ENCODE measurements around the gene TRIM66. TPM values are rescaled to one million over a fixed set of nuclear protein-coding genes. Genes with fewer than 3 reads are reported as not detected.

The TRIM66 gene
- polyA plus RNA-seq, 2 of the 4 experiments (the other 2 are of a cell fraction), result 2.5 to 9.8 TPM

DNA sequence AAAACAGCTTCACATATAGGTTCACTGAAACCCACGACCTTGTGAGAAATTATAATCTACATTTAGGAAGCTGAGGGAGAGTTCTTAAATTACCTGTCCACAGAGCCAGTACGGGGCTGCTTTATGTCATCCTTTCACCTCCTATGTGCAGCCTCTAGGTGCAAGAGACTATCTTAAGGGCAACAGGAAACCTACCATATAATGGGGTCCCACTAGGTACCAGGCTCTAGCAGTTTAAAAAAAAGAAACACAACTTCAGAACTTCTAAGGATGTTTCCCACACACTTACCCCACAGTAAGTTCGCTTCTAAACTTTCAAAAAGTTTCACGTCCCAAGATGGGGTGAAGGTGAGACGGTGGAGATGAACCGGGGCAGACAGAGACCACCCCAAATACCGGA, 89.0 kb downstream of the TRIM66 start:
- ATAC-seq (peak; percentile 19 to 49; a peak in 3 of 6 replicates), DNase-seq (ENCODE audit: low read depth in 1 of 2, low spot score in 1 of 2) (no peak)
- CTCF ChIA-PET, result interaction anchor here (0.9 to 1.2 kb wide), 2 partner anchors 9 to 10 kb away, joined by 4 read pairs; no protein-coding TSS in a partner anchor

DNA sequence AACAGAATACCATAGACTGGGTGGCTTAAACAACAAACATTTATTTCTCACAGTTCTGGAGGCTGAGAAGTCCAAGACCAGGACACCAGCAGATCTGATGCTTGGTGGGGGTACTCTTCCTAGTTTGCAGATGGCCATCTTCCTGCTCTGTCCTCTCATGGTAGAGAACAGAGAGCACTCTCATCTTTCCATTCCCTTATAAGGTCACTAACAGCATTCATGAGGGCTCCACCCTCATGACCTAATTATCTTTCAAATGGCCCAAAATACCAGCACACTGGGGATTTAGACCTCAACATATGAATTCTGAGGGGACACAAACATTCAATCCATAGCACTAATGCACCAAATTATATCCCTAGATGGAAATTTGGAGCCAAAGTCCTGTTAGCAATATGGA, 94.5 kb downstream of the TRIM66 start:
- Histone ChIP-seq H3K4me2 (no peak overlapping the region), H3K4me1 (0 out of 3 replicates have a peak, but pooled peaks cover 10% of the 10 kb centered on the region), H3K9me3 (no peaks in the 10 kb centered on the region), H3K4me3 (no peak overlapping the region), H3K27ac (no peak overlapping the region)
- no peak for DNase-seq (ENCODE audit: low read depth in 1 of 2, low spot score in 1 of 2)
- no peak for FAIRE-seq
- no peak for ATAC-seq
- no peak for TF ChIP-seq CBX8 (IDR thresholded peaks at IDR 0.05)
- no peak for TF ChIP-seq EHMT2 (IDR thresholded peaks at IDR 0.05; ENCODE audit: low read depth)
- no peak for TF ChIP-seq NPAS2 (CRISPR knock-in tag; IDR thresholded peaks at IDR 0.05; ENCODE audit: borderline replicate concordance)
- TF ChIP-seq JUN (IDR thresholded peaks at IDR 0.05), result no peak
- TF ChIP-seq HEYL (CRISPR knock-in tag; IDR thresholded peaks at IDR 0.05), result no peak
- TF ChIP-seq EHF (CRISPR knock-in tag; IDR thresholded peaks at IDR 0.05), result no peak
- no peak for TF ChIP-seq EP300 (IDR thresholded peaks at IDR 0.05)
- TF ChIP-seq TP53 (CRISPR knock-in tag; IDR thresholded peaks at IDR 0.05), result no peak
- no peak for TF ChIP-seq NFE2L2 (conservative IDR thresholded peaks at IDR 0.05; ENCODE audit: low read length)
- no peak for TF ChIP-seq KDM5A (IDR thresholded peaks at IDR 0.05)
- TF ChIP-seq POLR2A (IDR thresholded peaks at IDR 0.05; ENCODE audit: low read length), result no peak
- ChIA-PET CTCF (no interaction called here), POLR2A (no interaction called here)

More for the DNA sequence above, 89.0 kb downstream of the TRIM66 start:
- TF ChIP-seq FOXS1 (CRISPR knock-in tag; IDR thresholded peaks at IDR 0.05) (no peak), RARB (CRISPR knock-in tag; IDR thresholded peaks at IDR 0.05) (no peak)
- TF ChIP-seq, protein P1, sequence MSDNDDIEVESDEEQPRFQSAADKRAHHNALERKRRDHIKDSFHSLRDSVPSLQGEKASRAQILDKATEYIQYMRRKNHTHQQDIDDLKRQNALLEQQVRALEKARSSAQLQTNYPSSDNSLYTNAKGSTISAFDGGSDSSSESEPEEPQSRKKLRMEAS (IDR thresholded peaks at IDR 0.05), result no peak
- TF ChIP-seq, protein P2, sequence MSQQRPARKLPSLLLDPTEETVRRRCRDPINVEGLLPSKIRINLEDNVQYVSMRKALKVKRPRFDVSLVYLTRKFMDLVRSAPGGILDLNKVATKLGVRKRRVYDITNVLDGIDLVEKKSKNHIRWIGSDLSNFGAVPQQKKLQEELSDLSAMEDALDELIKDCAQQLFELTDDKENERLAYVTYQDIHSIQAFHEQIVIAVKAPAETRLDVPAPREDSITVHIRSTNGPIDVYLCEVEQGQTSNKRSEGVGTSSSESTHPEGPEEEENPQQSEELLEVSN (IDR thresholded peaks at IDR 0.05; ENCODE audit: borderline replicate concordance, low read depth), result no peak
- H3K27ac ChIP-seq, result peak overlapping the region; percentile 70 to 89; a peak in 5 of 6 replicates
- POLR2A ChIA-PET, result interaction anchor here (1.0 to 1.3 kb wide), 3 partner anchors 10 to 89 kb away, joined by 3 to 10 read pairs (median 6); partner anchors contain the start of genes RPL27A and TRIM66
- 49% methylated on average over 7 of the region's 7 CpGs for WGBS (ENCODE audit: missing lambda C conversion rate)
- H3K9me3 ChIP-seq, result no peaks in the 10 kb centered on the region
- no peak for FAIRE-seq
- peak overlapping the region; percentile 83 for H3K4me2 ChIP-seq
- H3K4me3 ChIP-seq, result peak overlapping the region; percentile 61
- H3K4me1 ChIP-seq, result peaks cover 20% of the 10 kb centered on the region

DNA sequence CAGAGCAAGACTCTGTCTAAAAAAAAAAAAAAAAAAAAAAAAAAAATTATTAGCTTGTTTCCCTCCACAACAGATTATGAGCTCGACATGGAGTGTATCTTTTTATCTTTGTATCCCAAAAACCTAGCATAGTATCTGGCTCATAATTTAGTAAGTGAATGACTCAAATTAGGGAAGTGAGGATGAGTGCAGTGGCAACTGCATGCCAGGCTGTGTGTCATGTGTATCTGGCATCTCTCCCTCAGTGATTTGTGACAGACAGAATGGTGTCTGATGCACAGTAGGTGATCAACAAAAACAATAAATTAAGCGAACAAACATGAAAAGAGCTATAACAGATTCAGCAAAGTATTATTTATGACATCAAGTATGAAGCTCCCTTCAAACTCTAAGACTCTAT, 95.7 kb downstream of the TRIM66 start:
- POLR2A ChIA-PET, result no interaction called here
- CTCF ChIA-PET, result interaction anchor here (1.1 kb wide), 1 partner anchor 323 kb away, joined by 4 read pairs; the partner anchor contains the start of gene LMO1
- no peak for TF ChIP-seq KDM1A (IDR thresholded peaks at IDR 0.05; ENCODE audit: low read depth)
- TF ChIP-seq MAZ (IDR thresholded peaks at IDR 0.05; ENCODE audit: borderline replicate concordance, low read depth, low read length), result no peak
- no peak for TF ChIP-seq NR3C1 (IDR thresholded peaks at IDR 0.05)
- no peak for TF ChIP-seq CHD4 (IDR thresholded peaks at IDR 0.05; ENCODE audit: borderline replicate concordance)
- TF ChIP-seq PHF8 (IDR thresholded peaks at IDR 0.05; ENCODE audit: borderline replicate concordance, low read depth), result no peak
- TF ChIP-seq EP300 (IDR thresholded peaks at IDR 0.05), result no peak
- no peak for TF ChIP-seq ZSCAN20 (CRISPR knock-in tag; IDR thresholded peaks at IDR 0.05)
- TF ChIP-seq, protein P3, sequence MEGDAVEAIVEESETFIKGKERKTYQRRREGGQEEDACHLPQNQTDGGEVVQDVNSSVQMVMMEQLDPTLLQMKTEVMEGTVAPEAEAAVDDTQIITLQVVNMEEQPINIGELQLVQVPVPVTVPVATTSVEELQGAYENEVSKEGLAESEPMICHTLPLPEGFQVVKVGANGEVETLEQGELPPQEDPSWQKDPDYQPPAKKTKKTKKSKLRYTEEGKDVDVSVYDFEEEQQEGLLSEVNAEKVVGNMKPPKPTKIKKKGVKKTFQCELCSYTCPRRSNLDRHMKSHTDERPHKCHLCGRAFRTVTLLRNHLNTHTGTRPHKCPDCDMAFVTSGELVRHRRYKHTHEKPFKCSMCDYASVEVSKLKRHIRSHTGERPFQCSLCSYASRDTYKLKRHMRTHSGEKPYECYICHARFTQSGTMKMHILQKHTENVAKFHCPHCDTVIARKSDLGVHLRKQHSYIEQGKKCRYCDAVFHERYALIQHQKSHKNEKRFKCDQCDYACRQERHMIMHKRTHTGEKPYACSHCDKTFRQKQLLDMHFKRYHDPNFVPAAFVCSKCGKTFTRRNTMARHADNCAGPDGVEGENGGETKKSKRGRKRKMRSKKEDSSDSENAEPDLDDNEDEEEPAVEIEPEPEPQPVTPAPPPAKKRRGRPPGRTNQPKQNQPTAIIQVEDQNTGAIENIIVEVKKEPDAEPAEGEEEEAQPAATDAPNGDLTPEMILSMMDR (IDR thresholded peaks at IDR 0.05), result no peak
- TF ChIP-seq, protein P2 (IDR thresholded peaks at IDR 0.05; ENCODE audit: borderline replicate concordance, low read depth), result no peak
- TF ChIP-seq, protein P4, sequence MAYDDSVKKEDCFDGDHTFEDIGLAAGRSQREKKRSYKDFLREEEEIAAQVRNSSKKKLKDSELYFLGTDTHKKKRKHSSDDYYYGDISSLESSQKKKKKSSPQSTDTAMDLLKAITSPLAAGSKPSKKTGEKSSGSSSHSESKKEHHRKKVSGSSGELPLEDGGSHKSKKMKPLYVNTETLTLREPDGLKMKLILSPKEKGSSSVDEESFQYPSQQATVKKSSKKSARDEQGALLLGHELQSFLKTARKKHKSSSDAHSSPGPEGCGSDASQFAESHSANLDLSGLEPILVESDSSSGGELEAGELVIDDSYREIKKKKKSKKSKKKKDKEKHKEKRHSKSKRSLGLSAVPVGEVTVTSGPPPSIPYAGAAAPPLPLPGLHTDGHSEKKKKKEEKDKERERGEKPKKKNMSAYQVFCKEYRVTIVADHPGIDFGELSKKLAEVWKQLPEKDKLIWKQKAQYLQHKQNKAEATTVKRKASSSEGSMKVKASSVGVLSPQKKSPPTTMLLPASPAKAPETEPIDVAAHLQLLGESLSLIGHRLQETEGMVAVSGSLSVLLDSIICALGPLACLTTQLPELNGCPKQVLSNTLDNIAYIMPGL (CRISPR knock-in tag; IDR thresholded peaks at IDR 0.05; ENCODE audit: borderline replicate concordance), result no peak
- no peak for TF ChIP-seq RAD21 (conservative IDR thresholded peaks at IDR 0.05 in 1 of 2, IDR thresholded peaks at IDR 0.05 in 1 of 2)
- TF ChIP-seq FOXS1 (CRISPR knock-in tag; IDR thresholded peaks at IDR 0.05), result no peak
- no peak for TF ChIP-seq NFE2L2 (conservative IDR thresholded peaks at IDR 0.05; ENCODE audit: low read length)
- no peak for TF ChIP-seq CBX8 (IDR thresholded peaks at IDR 0.05)
- TF ChIP-seq RFX5 (IDR thresholded peaks at IDR 0.05), result no peak
- TF ChIP-seq, protein P5, sequence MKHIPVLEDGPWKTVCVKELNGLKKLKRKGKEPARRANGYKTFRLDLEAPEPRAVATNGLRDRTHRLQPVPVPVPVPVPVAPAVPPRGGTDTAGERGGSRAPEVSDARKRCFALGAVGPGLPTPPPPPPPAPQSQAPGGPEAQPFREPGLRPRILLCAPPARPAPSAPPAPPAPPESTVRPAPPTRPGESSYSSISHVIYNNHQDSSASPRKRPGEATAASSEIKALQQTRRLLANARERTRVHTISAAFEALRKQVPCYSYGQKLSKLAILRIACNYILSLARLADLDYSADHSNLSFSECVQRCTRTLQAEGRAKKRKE (CRISPR knock-in tag; IDR thresholded peaks at IDR 0.05; ENCODE audit: low read depth), result no peak
- H3K4me2 ChIP-seq, result no peak overlapping the region
- DNase-seq (ENCODE audit: low read depth in 1 of 2, low spot score in 1 of 2), result no peak
- no peak overlapping the region for H3K27ac ChIP-seq
- ATAC-seq, result no peak
- H3K4me3 ChIP-seq, result no peak overlapping the region
- no peak for FAIRE-seq
- 0 out of 3 replicates have a peak, but pooled peaks cover 10% of the 10 kb centered on the region for H3K4me1 ChIP-seq
- WGBS (ENCODE audit: missing lambda C conversion rate), result 34% methylated on average over 2 of the region's 2 CpGs
- no peaks in the 10 kb centered on the region for H3K9me3 ChIP-seq
